Measurements from ENCODE around the gene STXBP2. TPM values are rescaled to one million over a fixed set of nuclear protein-coding genes. Genes with fewer than 3 reads are reported as not detected.
A peak's percentile ranks its signal among the peaks of the same experiment; 100 is the strongest.

Gene STXBP2
- total RNA-seq, 6 donors from 2014 or later, result 111 to 562 (median 249) TPM

DNA sequence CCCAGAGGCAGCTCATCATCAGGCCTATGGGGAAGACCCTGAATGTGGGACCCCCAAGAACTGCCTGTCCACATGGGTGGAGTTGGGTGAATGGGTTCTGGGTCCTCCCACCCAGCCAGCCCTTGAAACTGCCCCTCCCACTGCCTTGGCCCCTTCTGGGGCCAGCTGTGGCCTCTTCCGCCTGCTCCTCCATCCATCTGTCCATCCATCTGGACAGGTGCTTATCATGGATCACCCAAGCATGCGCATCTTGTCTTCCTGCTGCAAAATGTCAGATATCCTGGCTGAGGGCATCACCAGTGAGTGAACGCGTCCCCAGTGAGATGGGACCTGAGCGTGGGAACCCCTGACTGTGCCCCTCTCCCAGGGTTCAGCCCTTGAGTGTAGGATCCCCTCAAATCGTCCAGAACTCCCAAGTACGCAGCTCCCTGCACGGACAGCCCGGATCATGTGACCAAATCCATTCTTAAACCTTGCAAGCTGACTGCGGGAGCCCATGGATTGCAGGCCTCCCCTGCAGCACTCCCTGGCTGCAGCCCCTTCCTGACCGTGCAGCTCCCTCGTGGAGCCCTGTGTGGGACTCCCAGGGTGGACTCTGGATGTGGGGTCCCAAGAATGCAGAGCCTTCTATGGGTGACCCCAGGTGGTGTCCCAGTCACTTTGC lies 2.0 kb downstream of the STXBP2 start:
- Histone ChIP-seq H3K27ac (no peak overlapping the region), H3K27me3 (peaks cover 0 to 6% (median 0%) of the 10 kb centered on the region in 4 donors), H3K36me3 (peaks cover 0 to 22% (median 11%) of the 10 kb centered on the region in 4 donors), H3K9me3 (no peaks in the 10 kb centered on the region), H3K4me3 (no peak overlapping the region), H3K4me1 (peaks cover 0 to 45% (median 13%) of the 10 kb centered on the region in 4 donors)
- no peak for ATAC-seq (ENCODE audit: low FRiP score in 2 of 2)
- TF ChIP-seq POLR2A (IDR thresholded peaks at IDR 0.05), result no peak
- no peak for TF ChIP-seq POLR2AphosphoS5 (IDR thresholded peaks at IDR 0.05)
- no peak for TF ChIP-seq EP300 (IDR thresholded peaks at IDR 0.05)
- TF ChIP-seq, protein P1, sequence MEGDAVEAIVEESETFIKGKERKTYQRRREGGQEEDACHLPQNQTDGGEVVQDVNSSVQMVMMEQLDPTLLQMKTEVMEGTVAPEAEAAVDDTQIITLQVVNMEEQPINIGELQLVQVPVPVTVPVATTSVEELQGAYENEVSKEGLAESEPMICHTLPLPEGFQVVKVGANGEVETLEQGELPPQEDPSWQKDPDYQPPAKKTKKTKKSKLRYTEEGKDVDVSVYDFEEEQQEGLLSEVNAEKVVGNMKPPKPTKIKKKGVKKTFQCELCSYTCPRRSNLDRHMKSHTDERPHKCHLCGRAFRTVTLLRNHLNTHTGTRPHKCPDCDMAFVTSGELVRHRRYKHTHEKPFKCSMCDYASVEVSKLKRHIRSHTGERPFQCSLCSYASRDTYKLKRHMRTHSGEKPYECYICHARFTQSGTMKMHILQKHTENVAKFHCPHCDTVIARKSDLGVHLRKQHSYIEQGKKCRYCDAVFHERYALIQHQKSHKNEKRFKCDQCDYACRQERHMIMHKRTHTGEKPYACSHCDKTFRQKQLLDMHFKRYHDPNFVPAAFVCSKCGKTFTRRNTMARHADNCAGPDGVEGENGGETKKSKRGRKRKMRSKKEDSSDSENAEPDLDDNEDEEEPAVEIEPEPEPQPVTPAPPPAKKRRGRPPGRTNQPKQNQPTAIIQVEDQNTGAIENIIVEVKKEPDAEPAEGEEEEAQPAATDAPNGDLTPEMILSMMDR (IDR thresholded peaks at IDR 0.05), result no peak
- DNase-seq, result no peak
- WGBS, 2 donors, result 75 to 77% methylated on average over 9 to 10 of the region's 12 CpGs

DNA sequence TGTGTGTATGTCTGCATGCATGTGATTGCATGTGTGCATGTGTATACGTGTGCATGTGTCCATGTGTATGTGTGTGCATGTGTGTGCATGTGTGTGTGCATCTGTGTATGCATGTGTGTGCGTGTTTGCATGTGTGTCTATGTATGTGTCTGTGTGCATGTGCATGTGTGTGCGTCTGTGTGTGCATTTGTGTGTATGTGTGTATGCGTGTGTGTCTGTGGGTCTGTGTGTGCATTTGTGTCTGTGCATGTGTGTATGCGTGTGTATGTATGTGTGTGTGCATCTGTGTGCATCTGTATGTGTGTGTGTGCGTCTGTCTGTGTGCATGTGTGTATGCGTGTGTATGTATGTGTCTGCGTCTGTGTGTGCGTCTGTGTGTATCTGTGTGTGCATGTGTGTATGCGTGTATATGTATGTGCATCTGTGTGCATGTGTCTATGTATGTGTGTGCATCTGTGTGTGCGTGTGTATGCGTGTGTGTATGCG lies 3.0 kb downstream of the STXBP2 start:
- no peak for ATAC-seq (ENCODE audit: low FRiP score in 2 of 2)
- Histone ChIP-seq H3K36me3 (peaks cover 0 to 28% (median 15%) of the 10 kb centered on the region in 4 donors), H3K4me1 (peaks cover 0 to 45% (median 14%) of the 10 kb centered on the region in 4 donors), H3K27me3 (peaks cover 0 to 6% (median 0%) of the 10 kb centered on the region in 4 donors), H3K27ac (no peak overlapping the region), H3K4me3 (no peak overlapping the region), H3K9me3 (no peaks in the 10 kb centered on the region)
- TF ChIP-seq POLR2AphosphoS5 (IDR thresholded peaks at IDR 0.05) (no peak), POLR2A (IDR thresholded peaks at IDR 0.05) (no peak), EP300 (IDR thresholded peaks at IDR 0.05) (no peak)
- TF ChIP-seq, protein P1 (IDR thresholded peaks at IDR 0.05), result no peak
- 91 to 97% methylated on average over 12 to 13 of the region's 13 CpGs for WGBS, 2 donors
- DNase-seq, result no peak

DNA sequence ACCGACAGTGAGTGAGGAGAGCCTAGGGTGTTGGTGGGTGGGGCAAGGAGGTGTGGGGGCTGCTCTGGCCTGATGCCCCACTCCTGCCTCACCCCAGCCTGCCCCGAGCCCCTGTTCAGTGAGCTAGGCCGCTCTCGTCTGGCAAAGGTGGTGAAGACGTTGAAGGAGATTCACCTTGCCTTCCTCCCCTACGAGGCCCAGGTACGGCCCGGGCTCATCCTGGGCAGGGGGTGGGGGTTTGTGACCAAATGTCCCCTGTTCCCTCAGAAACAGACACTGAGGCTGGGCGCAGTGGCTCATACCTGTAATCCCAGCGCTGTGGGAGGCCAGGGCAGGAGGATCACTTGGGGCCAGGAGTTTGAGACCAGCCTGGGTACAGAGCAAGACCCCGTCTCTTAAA lies 3.9 kb downstream of the STXBP2 start:
- WGBS, 2 donors, result 97 to 98% methylated on average over 9 to 11 of the region's 11 CpGs
- H3K9me3 ChIP-seq, result no peaks in the 10 kb centered on the region
- H3K36me3 ChIP-seq, result peaks cover 0 to 34% (median 17%) of the 10 kb centered on the region in 4 donors
- no peak for DNase-seq
- ATAC-seq (ENCODE audit: low FRiP score in 2 of 2), result no peak
- no peak overlapping the region for H3K27ac ChIP-seq
- no peak overlapping the region for H3K4me3 ChIP-seq
- TF ChIP-seq POLR2AphosphoS5 (IDR thresholded peaks at IDR 0.05), result no peak
- TF ChIP-seq POLR2A (IDR thresholded peaks at IDR 0.05), result no peak
- TF ChIP-seq, protein P1 (IDR thresholded peaks at IDR 0.05), result no peak
- TF ChIP-seq EP300 (IDR thresholded peaks at IDR 0.05), result no peak
- peaks cover 0 to 6% (median 0%) of the 10 kb centered on the region in 4 donors for H3K27me3 ChIP-seq
- peaks cover 0 to 48% (median 15%) of the 10 kb centered on the region in 4 donors for H3K4me1 ChIP-seq

DNA sequence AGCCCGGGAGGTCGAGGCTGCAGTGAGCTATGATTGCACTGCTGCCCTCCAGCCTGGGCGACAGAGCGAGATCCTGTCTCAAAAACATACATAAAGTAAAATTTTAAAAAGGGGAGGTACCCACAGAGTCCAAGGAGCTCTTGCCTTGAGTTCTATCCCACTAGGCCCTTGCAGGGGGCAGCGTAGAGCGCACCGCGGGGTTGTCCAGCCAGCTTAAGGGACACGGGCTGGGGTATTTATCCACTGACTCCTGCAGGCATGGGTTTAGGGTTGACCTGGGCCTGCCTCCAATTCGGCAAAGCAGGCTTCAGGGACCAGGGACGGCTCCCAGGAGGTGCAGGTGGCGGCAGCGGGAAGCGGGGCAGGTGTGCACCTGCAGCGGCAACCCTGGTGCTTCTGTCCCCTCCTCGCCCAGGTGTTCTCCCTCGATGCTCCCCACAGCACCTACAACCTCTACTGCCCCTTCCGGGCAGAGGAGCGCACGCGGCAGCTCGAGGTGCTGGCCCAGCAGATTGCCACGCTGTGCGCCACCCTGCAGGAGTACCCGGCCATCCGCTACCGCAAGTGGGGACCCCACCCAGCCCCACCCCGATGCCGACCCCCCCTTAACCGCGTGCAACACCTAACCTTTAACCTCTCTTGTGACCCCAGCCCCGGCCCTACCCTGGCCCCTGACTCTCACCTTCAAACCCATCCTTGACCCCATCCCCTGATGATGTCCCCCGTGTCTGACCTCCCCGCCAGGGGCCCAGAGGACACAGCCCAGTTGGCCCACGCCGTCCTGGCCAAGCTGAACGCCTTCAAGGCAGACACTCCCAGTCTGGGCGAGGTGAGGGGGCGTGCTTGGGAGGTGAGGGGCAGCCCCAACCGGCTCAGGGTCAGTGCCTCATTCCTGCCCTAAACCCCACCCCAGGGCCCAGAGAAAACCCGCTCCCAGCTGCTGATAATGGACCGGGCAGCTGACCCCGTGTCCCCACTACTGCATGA lies 4.7 kb downstream of the STXBP2 start:
- no peak for ATAC-seq (ENCODE audit: low FRiP score in 2 of 2)
- TF ChIP-seq, protein P1 (IDR thresholded peaks at IDR 0.05), result no peak
- no peak for TF ChIP-seq EP300 (IDR thresholded peaks at IDR 0.05)
- TF ChIP-seq POLR2AphosphoS5 (IDR thresholded peaks at IDR 0.05), result no peak
- TF ChIP-seq POLR2A (IDR thresholded peaks at IDR 0.05), result no peak
- Histone ChIP-seq H3K4me1 (peaks cover 0 to 44% (median 10%) of the 10 kb centered on the region in 4 donors), H3K27ac (no peak overlapping the region), H3K36me3 (peaks cover 0 to 41% (median 18%) of the 10 kb centered on the region in 4 donors), H3K9me3 (no peaks in the 10 kb centered on the region), H3K27me3 (peaks cover 0 to 6% (median 0%) of the 10 kb centered on the region in 4 donors), H3K4me3 (no peak overlapping the region)
- 89 to 90% methylated on average over 36 to 41 of the region's 43 CpGs for WGBS, 2 donors
- peak in 1 of 2 donors; percentile 70 for DNase-seq

Measured in upper lobe of left lung (tissue), 6 donors.